Upper lobe of left lung (tissue), 4 donors: Measurements from ENCODE around the gene SMIM36.

Experiments used
- EP300 ChIP-seq, 4 donors: sonication (generic); formaldehyde crosslinking; IDR thresholded peaks; one replicate each; pipeline ENCODE4 v1.5.1; 2017; ENCODE audit warnings: antibody characterized with exemption in 4 of 4, control low read depth in 2 of 4
- POLR2A ChIP-seq, 4 donors: fragments of 450-650 bp; IDR thresholded peaks; one replicate each; pipeline ENCODE4 v1.5.1; 2016 to 2017; ENCODE audit warnings: antibody characterized with exemption in 4 of 4, mild to moderate bottlenecking in 2 of 4
- POLR2AphosphoS5 ChIP-seq, 2 donors: sonication (generic); formaldehyde crosslinking; IDR thresholded peaks; one replicate each; pipeline ENCODE4 v1.5.1; 2017; ENCODE audit warnings: antibody characterized with exemption in 2 of 2
- TF ChIP-seq, protein P1 (sequence below), 6 experiments: fragments of 450-650 bp in 4 of 6; fragments of 200-600 bp in 2 of 6; sonication (generic) in 2 of 6; IDR thresholded peaks; one replicate each; pipeline ENCODE4 v1.5.1; 2016 to 2019; ENCODE audit warnings: antibody characterized with exemption in 6 of 6

DNA sequence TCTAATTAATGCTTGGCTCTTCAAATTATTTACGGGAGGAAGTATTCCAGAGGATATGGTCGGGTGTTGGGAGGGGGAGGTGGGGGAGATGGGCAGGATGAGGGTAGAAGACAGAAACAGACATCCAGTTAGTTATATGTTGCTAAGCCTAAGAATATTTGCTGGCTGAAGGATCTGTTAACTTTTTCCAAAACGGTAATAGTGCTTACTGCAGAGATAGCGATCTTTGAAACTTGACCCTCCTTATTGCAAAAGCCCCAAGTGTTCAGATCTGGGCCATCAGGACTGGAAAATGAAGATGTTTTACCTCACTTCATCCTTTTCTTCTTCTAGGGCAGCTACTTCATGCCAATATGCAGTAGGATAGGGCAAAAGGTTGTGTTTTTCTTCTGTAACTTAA lies 62.6 kb downstream of the SMIM36 start:
- TF ChIP-seq EP300 (IDR thresholded peaks at IDR 0.05) (no peak), POLR2AphosphoS5 (IDR thresholded peaks at IDR 0.05) (no peak), POLR2A (IDR thresholded peaks at IDR 0.05) (no peak)
- TF ChIP-seq, protein P1, sequence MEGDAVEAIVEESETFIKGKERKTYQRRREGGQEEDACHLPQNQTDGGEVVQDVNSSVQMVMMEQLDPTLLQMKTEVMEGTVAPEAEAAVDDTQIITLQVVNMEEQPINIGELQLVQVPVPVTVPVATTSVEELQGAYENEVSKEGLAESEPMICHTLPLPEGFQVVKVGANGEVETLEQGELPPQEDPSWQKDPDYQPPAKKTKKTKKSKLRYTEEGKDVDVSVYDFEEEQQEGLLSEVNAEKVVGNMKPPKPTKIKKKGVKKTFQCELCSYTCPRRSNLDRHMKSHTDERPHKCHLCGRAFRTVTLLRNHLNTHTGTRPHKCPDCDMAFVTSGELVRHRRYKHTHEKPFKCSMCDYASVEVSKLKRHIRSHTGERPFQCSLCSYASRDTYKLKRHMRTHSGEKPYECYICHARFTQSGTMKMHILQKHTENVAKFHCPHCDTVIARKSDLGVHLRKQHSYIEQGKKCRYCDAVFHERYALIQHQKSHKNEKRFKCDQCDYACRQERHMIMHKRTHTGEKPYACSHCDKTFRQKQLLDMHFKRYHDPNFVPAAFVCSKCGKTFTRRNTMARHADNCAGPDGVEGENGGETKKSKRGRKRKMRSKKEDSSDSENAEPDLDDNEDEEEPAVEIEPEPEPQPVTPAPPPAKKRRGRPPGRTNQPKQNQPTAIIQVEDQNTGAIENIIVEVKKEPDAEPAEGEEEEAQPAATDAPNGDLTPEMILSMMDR (IDR thresholded peaks at IDR 0.05) = no peak
